Urothelium cell line (cell line): ENCODE results near the gene CARMIL3.

ENCODE experiments used
- DNase-seq: peaks from one replicate; pipeline ENCODE4 v3.0.0; 2011; ENCODE audit warnings: low spot score, mixed read lengths
- FAIRE-seq: peaks from 2 replicates; lab custom pipeline; 2011; peaks lifted over from hg19 to GRCh38; lab: Jason Lieb, UNC

CARMIL3 gene

DNA sequence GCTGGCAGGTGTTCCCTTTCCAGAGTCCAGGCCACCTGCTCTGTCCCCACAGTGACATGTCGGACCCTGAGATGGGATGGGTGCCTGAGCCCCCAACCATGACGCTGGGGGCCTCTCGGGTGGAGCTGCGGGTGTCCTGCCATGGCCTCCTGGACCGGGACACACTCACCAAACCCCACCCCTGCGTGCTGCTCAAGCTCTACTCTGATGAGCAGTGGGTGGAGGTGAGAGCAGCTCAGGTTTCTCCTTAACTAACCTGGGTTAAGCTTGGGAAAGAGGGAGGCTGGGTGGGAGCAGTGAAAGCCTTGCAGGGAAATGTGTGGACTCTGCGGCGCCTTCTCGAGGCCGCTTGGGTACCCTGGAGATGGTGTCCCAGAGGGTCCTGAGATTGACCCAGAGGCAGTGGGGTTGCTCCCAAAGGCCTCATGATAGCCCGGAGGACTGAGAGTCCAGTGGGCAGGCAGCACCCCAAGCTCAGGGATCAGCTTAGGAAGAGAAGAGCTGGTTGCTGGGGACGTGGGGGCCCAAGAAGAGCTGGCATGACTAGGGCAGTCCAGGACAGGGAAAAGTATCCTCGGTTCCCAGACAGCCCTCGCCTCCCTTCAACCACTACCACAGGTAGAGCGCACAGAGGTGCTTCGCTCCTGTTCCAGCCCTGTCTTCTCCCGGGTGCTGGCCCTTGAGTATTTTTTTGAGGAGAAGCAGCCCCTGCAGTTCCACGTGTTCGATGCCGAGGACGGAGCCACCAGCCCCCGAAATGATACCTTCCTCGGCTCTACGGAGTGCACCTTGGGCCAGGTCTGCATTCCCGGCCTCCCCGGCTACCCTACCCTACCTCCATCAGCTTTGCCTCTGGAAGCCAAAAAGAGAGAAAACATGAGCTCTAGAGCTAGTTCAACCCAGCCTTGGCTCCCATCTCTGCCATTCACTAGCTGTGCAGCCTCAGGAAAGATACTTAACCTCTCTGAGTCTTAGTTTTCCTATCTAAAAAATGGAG is 21.4 kb downstream of the CARMIL3 start:
- FAIRE-seq (no peak), DNase-seq (no peak)

DNA sequence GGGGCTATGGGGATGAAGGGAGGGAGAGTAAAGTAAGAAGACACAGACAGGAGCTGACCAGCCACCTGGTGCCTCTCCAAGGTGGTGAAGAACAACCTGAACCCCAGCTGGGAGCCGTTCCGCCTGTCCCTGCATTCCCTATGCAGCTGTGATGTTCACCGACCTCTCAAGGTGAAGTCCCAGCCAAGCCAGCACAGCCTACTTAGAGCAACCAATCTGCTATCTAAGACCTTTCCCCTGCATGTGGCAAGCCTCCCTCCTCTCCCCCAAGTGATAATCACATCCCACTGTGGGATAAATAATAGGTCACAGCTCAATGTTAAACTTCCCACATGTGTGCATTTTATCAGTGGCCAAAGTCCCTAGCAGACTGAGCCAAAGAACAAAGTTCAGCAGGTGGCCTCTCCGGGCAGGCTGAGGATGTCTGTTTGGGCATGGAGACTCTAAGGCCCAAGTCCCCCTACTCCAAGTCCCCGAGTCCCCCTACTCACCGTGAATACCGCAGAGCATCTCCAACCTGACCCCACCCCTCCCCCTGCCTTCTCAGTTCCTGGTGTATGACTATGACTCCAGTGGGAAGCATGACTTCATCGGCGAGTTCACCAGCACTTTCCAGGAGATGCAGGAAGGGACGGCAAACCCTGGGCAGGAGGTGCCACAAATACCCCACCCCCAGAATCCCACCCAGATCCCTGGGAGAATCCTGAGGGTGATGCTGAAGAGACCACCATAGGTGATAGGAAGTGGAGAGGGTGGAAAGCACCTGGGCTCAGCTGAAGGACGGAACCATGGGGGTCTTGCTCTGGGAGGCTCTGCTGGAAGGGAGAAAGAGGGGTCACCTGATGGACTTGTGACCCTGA is 23.0 kb downstream of the CARMIL3 start:
- DNase-seq (no peak), FAIRE-seq (no peak)

DNA sequence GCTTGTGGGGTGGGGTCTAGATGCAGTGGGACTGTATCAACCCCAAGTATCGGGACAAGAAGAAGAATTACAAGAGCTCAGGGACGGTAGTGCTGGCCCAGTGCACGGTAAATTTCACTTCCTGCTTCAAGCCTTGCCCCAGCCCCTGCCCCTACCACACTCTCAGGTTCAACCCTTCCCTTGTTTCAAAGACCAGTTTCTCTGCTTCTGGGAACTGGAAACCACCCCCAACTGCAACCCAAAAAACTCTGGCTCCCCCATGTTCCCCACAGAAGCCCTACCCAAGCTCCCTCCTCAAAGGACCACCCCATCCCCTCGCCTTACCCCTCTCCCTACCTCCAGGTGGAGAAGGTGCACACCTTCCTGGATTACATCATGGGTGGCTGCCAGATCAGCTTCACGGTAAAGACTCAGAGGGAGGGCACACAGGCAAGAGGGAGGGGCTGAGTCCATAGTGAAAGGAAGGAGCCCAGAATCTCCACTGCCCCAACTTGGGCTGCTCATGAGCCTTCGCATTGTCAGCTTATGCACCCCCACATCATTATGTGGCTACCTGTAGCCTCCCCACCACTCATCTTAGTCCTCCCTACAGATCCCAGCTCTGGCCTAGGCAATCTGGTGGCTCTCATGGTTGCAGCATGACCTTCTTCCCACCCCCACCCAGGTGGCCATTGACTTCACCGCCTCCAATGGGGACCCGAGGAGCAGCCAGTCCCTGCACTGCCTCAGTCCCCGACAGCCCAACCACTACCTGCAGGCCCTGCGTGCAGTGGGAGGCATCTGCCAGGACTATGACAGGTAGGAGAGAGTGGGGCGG is 23.9 kb downstream of the CARMIL3 start:
- DNase-seq = no peak
- FAIRE-seq = no peak

DNA sequence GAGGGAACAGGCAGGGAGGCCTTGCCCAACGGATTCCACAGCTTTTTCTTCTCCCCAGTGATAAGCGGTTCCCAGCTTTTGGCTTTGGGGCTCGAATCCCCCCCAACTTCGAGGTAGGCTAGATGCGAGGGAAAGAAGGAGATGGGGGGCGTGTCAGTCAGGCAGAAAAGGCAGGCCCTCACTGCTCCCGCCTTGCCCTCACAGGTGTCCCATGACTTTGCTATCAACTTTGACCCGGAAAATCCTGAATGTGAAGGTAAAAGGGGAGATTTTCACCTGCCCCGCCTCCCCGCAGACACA is 24.4 kb downstream of the CARMIL3 start:
- FAIRE-seq (no peak), DNase-seq (no peak)

DNA sequence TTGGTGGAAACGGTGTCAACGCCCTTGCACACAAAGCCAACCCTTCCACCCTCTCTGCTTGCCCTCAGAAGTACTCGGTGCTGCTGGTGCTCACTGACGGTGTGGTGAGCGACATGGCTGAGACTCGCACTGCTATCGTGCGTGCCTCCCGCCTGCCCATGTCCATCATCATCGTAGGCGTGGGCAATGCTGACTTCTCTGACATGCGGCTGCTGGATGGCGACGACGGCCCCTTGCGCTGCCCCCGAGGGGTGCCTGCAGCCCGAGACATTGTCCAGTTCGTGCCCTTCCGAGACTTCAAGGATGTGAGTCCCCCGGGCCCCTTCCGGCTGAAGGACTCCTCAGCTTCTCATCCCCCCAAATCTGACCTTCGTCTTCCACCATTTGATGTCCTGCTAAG is 25.3 kb downstream of the CARMIL3 start:
- DNase-seq = no peak
- no peak for FAIRE-seq

DNA sequence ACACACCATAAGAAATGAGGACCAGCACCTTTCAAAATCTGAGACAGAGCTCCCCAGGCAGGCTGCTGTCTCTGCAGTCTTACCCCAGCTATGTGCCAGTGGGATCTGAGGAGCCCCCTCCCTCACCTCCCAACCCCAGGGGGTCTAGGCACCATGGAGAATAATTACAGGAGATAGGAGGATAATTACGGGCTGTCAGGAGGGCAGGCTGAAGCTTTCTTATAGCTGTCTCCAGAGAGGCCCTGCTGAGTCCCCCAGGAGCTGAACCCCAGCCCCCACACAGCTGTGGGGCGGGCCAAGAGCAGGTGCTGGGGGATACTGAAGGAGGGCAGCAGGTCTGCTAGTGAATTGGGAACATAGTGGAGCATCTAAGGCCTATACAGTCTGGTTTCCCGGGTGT is 26.3 kb downstream of the CARMIL3 start:
- FAIRE-seq = no peak
- no peak for DNase-seq

DNA sequence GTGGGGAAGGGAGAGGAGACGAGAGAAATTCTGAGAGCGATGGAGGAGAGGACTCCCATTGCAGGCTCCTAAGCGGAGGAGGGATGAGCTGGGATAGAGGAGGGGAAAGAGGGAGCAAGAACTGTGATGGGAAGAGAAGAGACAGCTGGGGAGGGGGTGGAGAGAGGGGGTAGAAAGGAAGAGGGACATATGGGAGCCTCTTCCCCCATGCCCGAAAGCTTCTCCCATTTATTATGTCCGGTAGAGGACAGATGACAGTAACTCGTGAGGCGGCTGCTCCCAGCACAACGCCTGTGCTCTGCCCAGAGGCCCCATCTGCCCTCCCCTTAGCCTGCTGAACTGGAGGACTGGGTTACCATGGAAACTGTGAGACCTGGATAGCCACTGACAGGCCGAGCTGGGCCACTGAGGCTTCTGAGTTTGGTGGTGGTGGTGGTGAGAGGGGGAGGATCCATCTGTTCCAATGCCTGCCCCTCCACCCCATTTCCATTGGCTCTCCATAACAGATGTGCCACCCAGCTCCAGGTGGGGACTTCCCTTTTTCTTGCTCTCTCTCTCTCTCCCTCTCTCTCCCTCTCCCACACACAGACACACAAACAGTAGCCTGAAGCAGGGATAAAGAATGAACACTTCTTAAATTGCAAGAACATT is 27.8 kb downstream of the CARMIL3 start:
- FAIRE-seq (no peak), DNase-seq (no peak)

DNA sequence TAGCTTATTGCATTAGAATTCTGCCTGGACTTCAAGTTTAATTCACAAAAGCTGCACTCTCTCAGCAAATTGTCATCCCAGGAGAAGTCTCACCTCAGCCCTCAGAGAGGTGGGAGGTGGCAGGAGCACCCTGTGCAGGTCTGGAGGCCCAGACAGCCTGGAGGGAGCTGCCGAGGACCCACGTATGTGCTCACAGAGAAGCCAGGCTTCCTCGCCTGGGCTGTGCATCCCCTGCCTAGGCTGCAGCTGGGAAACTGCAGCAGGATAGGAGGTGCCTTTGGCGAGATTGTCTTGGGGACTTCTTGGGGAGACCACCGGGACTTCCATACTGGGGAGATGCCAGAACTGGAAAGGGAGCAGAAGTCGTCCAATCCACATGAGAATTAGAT is 28.3 kb downstream of the CARMIL3 start:
- FAIRE-seq (no peak), DNase-seq (no peak)

DNA sequence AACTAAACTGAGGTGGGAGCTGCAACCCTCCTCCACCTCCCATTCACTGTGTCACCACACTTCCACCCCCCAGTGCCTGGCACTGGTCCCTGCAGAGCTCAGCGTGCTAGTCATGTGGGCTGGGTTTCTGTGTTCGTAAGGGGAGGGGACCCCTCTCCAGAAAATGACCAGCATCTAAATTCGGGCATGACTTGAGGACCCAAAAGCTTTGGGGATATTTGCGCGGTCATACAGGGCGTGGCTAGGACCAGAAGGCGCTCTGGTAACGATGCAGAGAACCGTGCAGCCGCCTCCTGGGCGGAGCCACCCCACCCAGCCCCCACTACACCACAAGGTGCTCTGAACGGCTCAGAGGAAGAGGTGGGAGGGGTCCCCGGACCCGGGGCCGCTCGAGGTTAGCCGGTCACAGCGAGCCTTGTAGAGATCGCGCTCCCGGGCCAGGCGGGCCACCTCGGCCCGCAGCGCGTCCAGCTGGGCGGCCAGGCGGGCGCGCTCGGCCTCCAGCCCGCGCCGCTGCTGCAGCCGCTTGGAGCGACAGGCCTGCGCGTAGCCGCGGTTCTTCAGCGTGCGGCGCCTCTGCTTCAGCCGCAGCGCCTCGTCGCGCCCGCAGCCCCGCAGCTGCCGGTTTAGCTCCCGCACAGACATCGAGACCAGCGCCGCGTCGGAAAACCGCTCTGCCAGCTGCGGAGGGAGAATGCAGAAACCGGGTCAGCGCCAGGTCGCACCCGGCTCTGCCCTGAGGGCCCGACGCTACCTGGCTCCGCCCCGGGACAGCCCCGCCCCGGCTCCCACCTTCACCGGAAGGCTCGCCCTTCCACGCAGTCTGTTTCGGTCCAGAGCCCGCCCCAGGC is 29.3 kb downstream of the CARMIL3 start:
- FAIRE-seq = no peak
- DNase-seq = peak; percentile 67

DNA sequence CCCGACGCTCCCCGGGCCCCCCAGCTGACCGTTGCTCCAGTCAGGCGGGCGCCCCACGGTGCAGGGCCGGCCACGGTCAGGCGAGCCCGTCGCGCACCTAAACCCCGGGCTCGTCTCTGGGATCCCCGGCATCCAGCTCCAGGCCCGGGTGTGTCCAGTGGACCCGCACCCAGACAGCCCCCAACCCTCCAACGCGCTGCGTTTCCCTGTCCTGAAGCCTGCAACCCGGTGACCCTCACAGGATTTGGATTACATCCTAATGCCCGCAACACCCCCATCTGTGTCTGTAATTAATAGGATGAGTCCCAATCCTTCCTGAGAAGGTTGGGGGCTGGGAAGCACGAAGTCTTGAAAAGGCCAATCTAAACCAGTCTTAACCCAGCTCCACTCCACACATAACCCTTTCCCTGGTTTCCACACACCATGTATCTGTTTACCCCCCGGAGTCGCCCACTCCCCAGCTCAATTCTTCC is 30.0 kb downstream of the CARMIL3 start:
- DNase-seq (no peak), FAIRE-seq (no peak)

DNA sequence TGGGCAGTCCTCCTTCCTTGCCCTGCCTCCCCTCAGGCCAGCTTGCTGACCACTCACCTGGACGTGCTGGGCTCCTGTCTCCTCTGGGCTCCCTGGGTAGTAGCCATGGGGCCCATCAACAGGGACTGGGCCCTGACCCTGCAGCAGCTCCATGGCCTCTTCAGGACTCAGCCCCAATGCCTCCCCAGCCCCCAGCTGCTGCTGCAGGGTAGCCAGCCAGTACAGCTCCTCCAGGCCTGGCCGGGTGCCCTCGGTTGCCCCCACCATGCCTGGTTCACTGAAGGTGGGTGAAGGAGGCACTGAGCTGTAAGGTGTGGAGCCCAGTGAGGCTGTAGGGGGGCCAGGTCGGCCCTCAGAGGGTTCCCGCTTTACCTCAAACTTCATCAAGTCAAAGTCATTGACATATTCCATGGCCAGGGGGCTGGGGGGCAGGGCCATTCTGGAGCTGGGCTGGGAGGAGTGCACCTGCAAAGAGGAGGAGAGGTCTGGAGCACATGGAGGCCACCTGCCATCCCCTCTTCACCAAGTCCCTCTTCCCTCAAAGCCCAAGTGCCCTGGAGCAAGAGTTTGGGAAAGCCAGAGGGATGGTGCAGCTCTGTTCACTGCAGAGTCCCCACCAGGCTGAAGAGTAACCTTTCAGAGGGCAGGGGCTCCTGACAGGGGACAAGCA is 30.7 kb downstream of the CARMIL3 start:
- no peak for FAIRE-seq
- DNase-seq = no peak

DNA sequence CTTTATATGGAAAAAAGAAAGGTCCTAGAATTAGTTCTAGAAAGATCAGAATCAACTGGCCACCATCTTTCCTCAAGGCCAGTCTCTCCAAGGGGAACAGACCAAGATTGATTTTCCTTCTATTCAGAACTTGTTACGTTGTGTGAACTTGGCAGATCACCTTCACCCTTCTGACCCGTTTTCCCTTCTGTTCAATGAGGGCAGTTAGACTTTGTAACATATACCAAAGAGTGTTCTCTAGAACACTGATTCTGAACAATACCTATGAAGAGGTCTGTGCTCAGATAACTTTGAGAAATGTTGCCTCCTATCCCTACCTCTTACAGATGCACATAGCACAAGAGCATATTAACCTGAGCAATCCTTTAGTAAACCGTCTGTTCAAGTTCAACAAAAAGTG is 31.7 kb downstream of the CARMIL3 start:
- DNase-seq (no peak), FAIRE-seq (no peak)

DNA sequence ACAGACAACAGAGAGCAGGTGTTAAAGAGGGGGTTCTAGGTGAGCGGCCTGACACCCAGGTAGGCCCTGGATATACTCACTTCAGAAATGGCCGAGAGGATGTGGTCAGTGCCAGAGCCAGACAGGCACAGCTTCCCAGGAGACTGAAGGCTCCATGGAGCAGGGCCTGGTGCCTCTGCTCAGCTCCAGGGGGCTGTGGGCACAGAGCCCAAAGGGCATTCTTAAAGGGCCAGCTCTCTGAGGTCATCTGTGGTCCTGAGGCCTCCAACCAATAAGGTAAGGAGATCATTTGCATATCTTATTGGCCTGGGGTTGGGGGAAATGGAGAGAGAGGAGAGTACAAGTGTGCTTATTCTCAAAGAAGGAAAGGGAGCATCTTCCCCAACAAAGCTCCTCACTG is 32.6 kb downstream of the CARMIL3 start:
- FAIRE-seq = no peak
- no peak for DNase-seq

DNA sequence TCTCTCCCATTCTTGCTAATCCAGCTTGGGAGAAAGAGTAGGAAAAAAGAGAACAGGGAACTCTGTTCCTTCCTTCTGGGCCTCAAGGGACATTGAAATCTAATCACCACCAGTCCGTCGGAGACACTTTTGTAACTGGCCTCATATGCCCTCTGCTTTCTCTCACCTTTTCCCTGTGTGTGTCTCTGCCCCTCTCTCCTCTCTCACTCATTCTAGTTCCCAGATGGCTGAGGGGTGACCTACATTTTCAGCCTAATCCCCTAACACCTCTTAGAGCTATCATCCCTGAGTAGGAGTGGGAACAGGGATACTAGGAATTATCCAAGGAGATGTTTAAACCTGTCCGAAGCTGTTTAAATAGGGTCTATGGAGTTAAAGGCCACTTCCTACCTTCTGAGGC is 33.4 kb downstream of the CARMIL3 start:
- FAIRE-seq (no peak), DNase-seq (no peak)

DNA sequence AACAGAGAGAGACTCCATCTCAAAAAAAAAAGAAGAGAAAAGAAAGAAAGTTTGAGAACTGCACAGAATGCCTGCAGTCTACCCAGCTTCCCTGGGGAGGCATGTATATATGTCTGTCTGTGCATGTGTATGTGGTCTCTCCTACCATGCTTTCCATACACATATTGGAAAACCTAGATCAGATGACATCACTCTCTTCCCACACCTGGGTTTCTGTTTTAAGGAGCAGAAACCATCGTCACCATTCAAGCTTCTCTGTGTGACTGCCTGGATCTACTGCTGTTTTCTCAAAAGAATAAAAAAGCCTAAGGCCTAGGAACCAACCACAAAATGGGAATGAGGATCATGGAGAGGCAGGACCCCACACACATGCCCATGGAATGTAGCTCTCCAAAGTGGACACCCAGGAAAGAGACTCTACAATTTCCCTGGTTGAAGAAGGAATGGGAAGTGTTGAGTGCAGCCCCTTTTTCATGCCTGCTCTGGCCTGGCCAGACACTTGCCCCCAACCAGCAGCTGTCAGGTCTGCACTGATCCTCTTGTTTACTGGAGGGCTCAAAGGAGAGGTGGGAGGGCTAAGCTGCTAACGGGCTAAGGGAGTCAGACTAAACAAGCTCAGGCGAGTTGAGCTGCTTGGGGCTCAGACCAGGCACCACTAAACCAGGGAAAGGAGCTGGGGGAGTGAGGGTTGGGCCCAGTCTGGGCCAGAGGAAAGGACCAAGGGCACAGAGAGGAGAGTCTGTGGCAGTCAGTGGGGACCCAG is 34.6 kb downstream of the CARMIL3 start:
- DNase-seq (no peak), FAIRE-seq (no peak)

DNA sequence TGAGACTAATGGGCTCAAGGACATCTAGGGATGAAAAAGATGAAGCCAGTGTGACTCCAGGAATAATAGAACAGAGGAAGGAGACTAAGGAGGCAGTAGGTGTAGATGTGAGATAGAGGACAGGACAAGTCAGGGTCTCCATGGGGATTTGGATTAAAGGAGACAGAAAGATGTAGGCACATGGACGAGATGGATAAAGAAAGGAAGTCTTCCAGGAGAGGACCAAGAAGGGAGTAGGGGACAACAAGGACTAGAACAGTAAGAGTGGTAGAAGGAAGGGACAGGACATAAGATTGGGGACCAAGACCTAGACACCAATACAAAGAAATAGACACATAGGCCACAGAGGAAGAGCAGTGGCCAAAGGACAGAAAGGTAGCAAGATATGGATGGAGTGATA is 35.2 kb downstream of the CARMIL3 start:
- FAIRE-seq = no peak
- no peak for DNase-seq

DNA sequence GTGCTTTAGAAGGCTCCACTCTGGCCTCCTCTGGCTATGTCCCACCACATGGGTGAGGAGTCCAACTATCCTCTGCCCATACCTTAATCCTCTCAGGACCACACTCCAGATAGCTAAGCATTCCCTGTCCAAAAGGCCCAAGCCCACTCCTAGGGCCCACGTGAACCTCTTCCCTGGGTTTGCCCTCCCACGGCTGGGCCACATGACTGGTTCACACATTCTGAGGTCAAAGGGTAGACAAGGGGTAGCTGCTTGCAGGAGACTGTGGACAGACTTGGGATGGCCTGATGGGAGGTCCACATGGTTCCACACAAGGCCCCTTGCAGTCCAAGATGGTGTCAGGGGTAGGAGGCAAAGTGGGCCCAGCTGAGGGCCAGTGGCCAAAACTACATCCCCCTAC is 36.3 kb downstream of the CARMIL3 start:
- DNase-seq = no peak
- no peak for FAIRE-seq

DNA sequence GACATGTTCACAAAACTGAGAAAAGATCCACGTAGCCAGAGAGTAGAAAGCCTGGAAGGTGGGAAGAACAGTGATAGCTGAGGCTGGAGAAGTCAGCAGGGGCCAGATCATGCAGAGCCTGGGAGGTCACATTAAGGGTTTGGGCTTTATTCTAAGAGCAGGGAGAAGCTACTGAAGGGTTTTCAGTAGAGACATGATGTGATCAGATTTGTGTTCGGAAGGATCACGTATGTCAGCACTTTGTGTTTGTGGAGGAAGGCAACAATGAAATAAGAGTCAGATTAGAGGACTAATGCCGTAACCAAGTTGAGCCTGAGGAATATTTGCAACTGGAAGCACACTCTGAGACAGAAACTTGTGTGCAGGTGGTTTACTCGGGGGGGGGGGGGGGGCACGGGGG is 38.1 kb downstream of the CARMIL3 start:
- FAIRE-seq = no peak
- no peak for DNase-seq
